GM18498 (cell line): ENCODE measurements around the gene TTC7B.

Experiments used
- ATAC-seq: cut with Tn5 transposase; IDR thresholded peaks from one replicate; pipeline ENCODE4 v1.9.1; 2021; ENCODE audit warnings: mild to moderate bottlenecking, moderate library complexity; ENCODE audit not compliant: unreplicated experiment

The TTC7B gene

DNA sequence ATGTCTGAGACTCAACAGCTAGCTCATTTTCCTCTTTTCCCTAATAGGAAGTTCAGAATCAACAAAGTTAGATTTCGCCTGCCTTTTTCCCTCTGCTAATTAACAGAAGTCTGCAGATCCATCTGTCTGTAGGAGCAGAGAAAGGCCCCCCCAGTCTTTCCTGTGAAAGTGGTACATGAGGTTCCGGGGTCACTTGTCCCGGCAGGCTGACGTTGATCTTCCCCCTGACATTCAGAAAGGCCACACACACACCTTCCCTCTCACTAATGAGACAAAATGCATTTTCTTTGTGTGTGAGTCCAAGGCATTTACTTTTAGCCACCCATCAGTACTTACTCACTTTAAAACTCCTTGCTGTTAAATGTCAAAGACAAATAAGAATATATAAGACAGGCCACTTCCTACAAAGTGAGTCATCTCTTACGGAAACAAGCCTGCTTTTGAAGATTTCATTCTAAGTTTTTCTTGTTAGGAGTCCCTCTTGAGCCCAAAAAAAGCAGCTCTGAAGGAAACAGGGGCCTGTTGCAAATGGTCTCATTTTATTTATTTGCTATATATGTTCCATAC lies 138.7 kb downstream of the TTC7B start:
- no peak for ATAC-seq

- ATAC-seq = no peak
Measured at GRCh38 chr14:90676912-90677311, 139.3 kb downstream of the TTC7B start.

GRCh38 chr14:90676356-90676755 lies 139.9 kb downstream of the TTC7B start:
- no peak for ATAC-seq

- no peak for ATAC-seq
Measured at GRCh38 chr14:90675399-90675798, 140.8 kb downstream of the TTC7B start.

GRCh38 chr14:90674716-90675115 lies 141.5 kb downstream of the TTC7B start:
- no peak for ATAC-seq

DNA sequence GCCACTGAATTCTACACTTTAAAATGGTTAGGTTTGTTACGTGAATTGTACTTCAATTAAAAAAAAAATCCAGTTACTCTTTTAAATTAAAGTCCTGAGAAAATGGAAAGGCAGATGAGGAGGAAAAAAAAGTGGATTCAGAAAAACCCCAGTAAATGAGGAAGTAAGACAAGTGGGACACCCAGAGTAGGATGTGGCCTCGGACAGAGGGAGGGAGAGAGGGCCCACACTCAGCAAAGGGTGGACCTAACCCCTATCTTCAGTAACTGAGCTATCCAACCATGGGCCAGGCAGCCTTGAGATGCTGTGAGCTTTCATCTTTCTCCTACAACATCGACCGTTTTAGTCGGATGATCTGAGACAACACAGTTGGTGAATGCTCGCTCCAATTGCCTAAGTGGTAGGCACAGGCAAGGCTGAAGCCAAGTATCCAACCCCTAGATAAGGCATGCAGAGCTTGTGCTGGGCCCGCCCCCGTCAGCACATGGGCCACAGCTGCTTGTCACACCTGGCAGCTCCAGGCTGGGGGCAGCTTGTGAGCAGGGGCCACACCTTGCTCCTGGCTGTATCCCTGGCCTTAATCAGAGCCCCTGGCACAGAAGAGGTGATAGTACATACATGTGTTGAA lies 142.1 kb downstream of the TTC7B start:
- no peak for ATAC-seq

- no peak for ATAC-seq
Measured at GRCh38 chr14:90671382-90672234, 144.6 kb downstream of the TTC7B start.

- no peak for ATAC-seq
Measured at GRCh38 chr14:90669731-90670130, 146.5 kb downstream of the TTC7B start.

GRCh38 chr14:90666571-90666970 lies 149.7 kb downstream of the TTC7B start:
- ATAC-seq = no peak

GRCh38 chr14:90665321-90666000 lies 150.8 kb downstream of the TTC7B start:
- no peak for ATAC-seq

GRCh38 chr14:90664911-90665310 lies 151.3 kb downstream of the TTC7B start:
- ATAC-seq = no peak

DNA sequence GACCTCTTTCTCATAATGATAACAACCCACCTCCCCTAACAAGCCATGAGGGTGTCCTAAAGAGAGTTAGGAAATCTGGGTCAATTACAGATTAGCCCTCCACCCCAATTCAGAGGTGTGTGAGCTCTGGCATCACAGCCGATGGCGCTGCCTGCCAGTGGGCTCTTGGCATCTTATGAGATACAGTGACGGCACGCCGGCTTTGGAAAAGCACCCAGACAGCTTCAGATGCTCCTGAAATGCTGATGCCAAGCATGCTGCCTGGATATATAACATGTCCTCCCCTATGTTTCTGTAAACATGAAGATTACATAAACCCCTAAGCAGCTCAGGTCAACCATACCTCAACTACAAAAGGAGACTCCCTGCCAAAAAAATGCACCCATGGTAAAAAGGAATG lies 152.6 kb downstream of the TTC7B start:
- no peak for ATAC-seq

GRCh38 chr14:90663140-90663539 lies 153.1 kb downstream of the TTC7B start:
- ATAC-seq = no peak

DNA sequence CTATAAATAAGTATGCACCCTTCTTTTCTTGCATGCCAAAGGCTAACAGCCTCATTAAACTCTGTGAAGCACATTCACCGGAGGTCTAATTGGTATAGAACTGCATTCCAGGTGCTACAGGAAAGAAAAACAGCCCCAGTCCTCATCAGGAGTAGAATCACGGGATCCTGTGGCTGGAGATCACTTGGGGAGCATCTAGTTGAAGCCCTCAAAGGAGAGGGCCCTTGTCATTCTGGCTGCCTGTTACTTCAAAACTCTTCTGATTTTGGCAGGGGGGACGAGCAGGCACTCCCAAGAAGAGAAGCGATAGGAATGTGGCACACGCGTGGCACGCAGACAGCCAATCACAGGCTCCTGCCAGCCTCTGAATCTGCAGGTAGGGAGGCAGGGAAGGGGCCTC lies 154.4 kb downstream of the TTC7B start:
- ATAC-seq = no peak

GRCh38 chr14:90660865-90661570 lies 155.2 kb downstream of the TTC7B start:
- ATAC-seq = no peak

GRCh38 chr14:90659156-90659555 lies 157.1 kb downstream of the TTC7B start:
- no peak for ATAC-seq

DNA sequence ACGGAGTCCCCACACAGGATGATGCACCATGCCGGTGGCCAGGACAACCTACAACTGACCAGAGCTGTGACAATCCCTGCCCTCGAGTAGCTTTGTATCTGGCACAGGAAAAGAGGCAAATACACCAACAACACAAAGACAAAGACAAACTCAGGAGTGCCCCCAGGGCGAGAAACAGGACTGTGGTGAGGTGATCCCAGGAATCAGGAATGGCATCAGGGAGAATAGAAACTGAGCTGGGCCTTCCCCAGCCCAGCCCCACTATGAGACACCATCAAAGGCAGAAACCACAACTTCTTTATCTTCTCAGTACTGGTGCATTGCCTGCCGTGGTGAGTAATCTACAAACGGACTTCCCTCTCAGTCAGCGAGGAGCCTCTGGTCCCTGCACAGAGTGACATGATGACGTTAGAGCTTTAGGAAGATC lies 157.7 kb downstream of the TTC7B start:
- no peak for ATAC-seq

- ATAC-seq = no peak
Measured at GRCh38 chr14:90656973-90657372, 159.3 kb downstream of the TTC7B start.

DNA sequence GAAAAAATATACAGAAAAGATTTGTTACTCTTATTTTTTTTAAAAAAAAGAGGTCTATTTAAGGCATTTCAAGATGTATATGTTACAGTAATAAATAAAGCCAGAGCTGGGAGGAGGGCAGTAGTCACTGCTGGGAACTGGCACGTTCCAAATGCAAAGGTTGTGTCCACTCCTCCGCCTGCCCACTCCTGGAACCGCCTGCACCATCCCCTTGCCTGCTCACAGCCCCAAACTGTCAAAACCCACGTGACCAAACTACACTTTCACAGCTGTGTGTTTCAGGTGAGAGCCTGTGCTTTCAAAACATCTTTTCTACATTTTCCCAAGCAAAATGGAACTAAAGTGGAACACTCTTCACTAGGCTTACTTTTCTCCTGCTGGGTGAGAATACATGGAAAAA lies 160.4 kb downstream of the TTC7B start:
- no peak for ATAC-seq

DNA sequence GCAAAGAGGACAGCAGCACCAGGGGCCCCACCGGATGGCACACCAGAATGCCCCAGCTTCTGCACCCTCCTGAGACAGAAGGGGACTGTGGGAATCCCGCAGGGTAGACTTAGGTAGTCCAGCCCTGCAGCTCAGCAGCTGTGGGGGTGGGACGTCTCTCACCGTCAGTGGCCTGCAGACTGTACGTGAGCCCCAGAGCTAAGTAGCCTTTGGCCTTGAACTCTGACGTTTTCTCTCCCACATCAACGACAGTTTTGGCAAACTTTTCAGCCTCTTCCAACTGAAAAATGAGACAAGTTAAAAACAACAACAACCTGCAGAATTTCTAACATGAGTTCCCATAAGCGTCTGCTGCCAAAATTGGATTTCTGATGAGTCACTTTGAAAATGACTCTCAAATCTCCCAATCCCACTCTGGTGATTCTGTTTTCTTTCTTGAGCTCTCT lies 161.4 kb downstream of the TTC7B start:
- no peak for ATAC-seq

- ATAC-seq = no peak
Measured at GRCh38 chr14:90652626-90653025, 163.6 kb downstream of the TTC7B start.
